ENCODE measurements around the gene CA9.
A peak's percentile ranks its signal among the peaks of the same experiment; 100 is the strongest.

CA9 gene

GRCh38 chr9:35691757-35692301 is 18.1 kb downstream of the CA9 start:
- DNase-seq (ENCODE audit: low read depth, low spot score) = peak; percentile 30

DNA sequence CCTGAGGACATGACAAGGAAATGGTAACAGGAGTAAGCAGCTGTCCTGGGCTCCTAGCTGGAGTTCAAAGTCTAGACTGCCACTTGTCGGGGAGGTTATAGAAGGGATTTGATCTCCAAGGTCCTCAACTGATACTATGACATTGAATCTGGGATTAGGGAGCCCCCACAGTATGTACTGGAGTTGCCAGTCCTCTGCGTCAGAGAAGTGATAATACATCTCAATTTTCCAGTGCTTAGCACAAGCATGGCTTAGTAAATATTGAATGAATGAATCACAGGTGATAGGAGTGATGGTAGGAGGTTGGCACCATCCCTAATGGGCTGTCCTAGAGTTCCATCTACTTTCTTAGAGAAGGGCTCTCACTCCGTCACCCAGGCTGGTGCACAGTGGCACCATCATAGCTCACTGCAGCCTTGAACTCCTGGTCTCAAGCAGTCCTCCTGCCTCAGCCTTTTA is 22.2 kb downstream of the CA9 start:
- no peak for DNase-seq (ENCODE audit: low read depth, low spot score)

DNA sequence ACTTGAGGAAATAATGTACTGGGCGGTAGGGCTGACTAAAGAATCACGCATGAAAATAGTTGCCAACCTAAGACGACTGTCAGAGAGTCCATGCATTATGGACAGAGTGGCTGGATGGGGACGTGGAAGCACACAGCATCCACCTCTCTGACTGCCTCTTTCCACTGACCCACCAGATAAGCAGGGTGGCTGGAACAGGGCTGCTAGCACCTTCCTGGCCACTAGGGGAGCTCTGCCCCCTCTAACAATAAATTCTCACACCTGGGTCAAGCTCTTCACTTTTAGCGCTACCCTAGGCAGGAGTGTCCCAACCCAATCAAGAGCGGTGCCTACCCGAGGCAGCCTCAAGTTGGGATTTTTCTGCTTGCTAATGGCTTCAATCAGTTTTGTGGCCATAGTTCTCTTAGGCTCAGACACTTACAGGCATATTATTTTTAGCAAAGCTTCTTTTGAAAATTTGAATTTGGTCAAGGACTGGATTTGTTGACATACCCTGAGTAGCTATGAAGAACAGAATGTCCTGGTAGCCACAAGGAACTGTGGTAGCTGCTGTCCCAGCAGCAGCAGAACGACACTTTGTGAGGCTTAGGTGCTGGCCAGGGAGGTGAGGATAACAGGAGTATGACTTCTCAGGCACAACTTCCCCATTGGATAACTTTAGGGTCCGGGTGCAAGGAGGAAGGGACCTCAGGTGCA is 22.9 kb downstream of the CA9 start:
- peak; percentile 86 for DNase-seq (ENCODE audit: low read depth, low spot score)

GRCh38 chr9:35697486-35697885 is 23.8 kb downstream of the CA9 start:
- DNase-seq (ENCODE audit: low read depth, low spot score) = no peak

DNA sequence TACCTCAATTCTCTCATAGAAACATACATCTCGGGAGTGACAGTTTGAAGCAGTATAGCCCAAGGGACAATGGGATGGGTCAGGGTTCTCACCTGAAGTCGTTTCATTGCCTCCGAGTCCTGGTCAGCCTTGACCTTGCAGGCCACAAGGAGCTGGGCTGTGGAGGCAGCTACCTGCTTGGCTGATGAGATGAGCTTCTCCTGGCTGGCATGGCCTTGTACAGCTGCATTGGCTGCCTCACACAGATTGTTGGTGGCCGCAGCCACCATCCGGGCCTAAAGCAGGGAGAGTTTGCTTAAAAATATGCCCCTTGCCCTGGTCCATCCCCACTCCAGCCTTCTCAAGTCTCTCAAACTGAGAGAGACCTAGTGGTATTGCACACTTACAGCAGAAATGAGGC is 24.5 kb downstream of the CA9 start:
- DNase-seq (ENCODE audit: low read depth, low spot score) = no peak

DNA sequence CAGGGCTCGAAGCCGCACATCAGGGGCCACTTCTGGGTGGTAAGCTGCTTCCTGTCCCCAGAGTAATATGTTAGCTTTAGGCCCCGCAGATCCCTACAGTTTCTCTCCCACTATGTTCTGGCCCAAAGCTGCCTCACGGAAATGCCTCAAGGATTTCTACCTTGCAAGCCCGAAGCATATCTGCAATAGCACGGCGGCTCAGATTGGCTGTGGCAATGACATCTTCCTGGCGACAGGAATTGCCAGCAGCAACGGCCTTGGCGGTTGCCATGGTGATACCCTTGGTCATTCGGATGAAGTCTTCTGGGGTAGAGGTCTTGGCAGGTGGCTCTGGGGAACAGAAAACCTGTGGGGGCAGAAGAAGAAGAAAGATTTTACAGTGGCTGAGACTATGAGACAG is 26.3 kb downstream of the CA9 start:
- no peak for DNase-seq (ENCODE audit: low read depth, low spot score)

GRCh38 chr9:35700942-35701341 is 27.2 kb downstream of the CA9 start:
- no peak for DNase-seq (ENCODE audit: low read depth, low spot score)

- no peak for DNase-seq (ENCODE audit: low read depth, low spot score)
These were observed 29.0 kb downstream of the CA9 start for GRCh38 chr9:35702696-35703095.

DNA sequence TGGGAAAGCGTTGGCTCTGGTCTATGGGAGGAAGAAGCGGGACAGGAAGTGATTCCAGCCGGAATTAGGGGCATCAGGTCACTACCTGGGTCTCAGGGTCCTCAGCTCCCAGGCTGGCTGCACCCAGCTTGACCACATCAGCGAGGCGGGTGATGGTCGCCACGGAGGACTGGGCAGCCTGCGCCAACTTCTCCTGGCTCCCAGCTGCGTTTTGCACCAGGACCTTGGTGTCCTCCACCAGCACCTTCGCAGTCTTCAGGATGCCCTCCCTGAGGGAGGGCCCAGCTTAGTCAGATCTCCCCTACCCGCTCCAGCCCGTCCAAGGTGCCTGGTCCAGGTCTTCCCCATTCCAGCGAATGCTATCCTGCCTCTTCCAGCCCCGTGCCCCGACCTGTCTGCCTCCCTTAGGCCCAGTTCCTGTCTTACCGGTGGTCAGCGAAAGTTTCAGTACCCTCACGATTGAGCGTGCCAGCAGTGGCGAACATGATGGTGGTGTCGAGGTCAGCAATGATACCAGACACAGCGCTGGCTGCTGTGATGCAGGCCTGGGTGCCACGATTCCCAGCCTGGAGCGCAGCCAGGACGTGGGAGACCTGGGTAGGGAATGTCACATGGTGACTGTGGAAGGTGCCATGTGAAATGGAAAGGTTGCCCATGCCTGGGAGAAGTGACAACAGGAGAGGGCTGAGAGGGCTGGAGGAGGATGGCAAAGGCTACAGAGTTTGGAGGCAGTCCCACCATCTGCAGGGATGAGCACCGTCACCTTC is 30.4 kb downstream of the CA9 start:
- no peak for DNase-seq (ENCODE audit: low read depth, low spot score)

DNA sequence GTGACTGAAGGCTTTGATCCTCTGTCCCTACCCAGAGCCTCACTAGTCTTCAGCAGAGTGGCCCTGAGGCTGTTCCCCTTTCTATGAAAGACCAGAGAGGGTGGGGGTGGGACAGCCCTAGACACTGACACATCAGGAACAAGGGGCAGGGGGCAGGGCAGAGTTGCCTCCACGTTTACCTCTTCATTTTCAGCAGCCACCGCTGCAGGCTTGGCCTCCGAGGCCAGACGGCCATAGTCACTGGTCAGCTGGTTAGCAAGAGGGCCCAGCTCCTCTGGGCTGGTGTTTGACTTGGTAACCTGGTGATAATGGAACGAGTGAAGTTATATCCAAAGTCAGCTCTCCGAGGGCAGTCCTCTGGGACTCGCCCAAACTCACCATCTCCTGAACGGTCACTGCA is 31.6 kb downstream of the CA9 start:
- DNase-seq (ENCODE audit: low read depth, low spot score) = peak; percentile 49

DNA sequence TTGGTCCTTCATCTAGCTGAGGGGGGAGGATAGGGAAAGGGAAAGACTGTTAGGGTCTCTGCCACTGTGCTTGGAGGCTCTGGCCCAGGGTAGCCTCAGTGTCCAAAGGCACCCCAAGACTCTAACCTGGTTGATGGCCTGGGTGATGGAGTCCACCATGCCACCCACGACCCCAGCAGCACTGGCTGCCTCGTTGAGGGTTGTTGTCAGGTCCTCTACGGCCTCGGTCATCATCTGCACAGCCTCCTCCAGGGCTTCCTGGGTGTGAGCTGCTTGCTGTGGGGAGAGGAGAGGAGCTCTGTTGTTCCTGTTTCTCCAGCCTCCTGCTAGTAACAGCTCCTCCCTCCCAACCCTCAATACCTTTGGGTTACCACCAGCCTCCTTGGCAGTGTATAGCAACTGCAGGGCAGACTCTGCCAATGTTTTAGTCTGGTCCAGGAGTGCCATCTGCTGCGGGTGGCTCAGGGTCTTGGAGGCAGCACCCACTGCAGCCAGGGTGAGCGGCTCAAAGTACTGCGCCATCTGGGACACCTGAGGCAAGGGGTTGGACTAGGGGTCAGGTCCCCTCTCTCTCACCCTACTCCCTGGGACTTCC is 32.2 kb downstream of the CA9 start:
- DNase-seq (ENCODE audit: low read depth, low spot score) = no peak

DNA sequence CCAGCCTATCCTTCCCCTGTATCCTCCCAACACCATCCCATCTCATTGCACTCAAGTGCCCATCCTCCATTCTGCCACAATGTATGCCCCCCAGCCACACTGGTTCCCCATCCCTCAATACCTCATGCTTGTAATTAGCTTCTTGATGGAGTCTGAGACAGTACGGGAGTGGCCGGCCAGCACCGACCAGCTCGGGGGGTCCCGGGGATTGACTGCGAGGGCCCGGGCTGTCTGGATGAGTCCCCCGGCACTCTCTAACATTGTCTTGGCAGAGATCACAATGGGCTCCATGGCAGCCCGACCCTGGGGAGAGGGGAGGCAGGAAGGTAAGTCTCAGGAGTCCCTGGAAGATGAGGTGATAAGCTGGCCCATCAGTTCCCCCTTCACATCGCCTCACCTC is 33.2 kb downstream of the CA9 start:
- no peak for DNase-seq (ENCODE audit: low read depth, low spot score)

DNA sequence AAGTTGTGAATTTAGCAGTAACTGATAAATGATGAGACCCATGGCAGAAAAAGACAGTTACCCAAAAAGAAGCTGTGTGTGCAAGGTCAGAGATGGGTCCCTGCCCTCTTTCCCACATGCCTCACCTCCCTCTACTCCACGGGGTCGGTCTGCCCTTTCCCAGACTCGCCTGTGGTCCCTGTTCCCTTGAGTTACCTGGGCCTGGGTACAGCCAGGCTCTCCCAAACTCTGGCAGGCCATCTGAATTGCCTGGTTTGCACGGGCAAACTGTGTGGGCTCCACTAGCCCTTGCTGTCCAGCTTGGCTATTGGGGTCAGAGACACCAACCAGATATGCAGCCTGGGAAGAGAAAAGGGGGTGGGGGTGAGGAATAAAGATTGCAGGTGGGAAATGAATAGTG is 34.4 kb downstream of the CA9 start:
- no peak for DNase-seq (ENCODE audit: low read depth, low spot score)

GRCh38 chr9:35710818-35711500 is 37.2 kb downstream of the CA9 start:
- no peak for DNase-seq (ENCODE audit: low read depth, low spot score)

- peak; percentile 71 for DNase-seq (ENCODE audit: low read depth, low spot score)
These were observed 38.0 kb downstream of the CA9 start for GRCh38 chr9:35711501-35712428.

- DNase-seq (ENCODE audit: low read depth, low spot score) = no peak
These were observed 39.2 kb downstream of the CA9 start for GRCh38 chr9:35712762-35713400.

- DNase-seq (ENCODE audit: low read depth, low spot score) = no peak
These were observed 39.9 kb downstream of the CA9 start for GRCh38 chr9:35713578-35713977.

- DNase-seq (ENCODE audit: low read depth, low spot score) = no peak
These were observed 40.4 kb downstream of the CA9 start for GRCh38 chr9:35714123-35714522.

DNA sequence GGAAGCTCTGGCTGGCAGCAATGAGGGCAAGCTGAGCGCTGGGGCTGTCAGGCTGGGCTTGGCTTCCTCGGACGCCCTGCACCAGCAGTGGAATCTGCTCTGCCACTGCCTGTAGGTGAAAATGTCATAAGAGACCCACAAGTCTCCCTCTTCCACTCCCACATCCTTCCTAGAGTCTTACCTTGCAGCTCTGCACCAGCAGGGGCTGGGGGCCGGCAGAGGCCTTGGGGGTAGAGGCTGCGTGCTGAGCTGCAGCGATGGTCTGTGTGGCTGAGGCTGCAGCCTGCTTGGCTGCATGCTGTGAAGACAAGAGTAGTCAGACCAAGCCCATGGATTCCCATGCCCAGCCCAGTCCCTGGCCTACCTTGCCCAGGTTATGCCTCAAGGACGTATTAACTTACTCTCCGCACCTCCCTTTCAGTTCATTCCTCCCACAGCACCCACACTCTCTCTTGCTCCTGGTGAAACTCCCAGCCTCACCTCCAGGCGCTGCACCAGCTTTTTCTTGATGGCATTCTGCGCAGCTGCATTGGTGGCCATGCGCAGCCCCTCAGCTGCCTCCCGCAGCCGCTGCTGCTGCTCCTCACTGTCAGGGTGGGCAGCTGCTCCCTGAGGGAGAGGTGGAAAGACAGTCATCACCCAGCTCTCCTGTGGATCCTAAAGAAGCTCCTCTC is 41.0 kb downstream of the CA9 start:
- no peak for DNase-seq (ENCODE audit: low read depth, low spot score)

DNA sequence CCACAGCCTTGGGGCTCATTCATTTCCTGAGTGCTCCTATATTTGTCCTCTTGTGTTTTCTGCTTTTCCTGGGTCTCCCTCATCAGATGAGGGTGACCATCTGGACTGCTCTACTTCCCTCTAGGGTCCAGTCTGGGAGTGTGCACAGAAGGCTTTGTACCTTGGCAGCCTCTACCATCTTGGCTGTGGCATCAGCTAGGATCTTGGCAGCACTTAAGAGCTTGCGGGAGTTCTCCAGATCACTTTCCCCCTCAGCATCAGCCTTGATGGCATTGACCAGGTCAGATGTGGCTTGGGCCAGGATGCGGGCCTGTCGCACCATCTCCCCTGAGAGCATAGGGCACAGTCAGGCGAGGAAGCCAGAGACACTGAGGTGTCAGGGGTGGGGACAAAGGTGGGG is 42.5 kb downstream of the CA9 start:
- DNase-seq (ENCODE audit: low read depth, low spot score) = no peak
